AG04449 (cell line): ENCODE data around the gene CACNA1C.

Source experiments
- CTCF ChIA-PET: fragments of 350-600 bp; formaldehyde crosslinking; extraction: SDS; loops from one replicate; lab custom pipeline; 2021; ENCODE audit warnings: antibody characterized with exemption; lab: Yijun Ruan, JAX
- POLR2A ChIA-PET: fragments of 400-600, 350-600 bp; formaldehyde crosslinking; extraction: SDS; loops from one replicate; lab custom pipeline; 2020; ENCODE audit warnings: antibody characterized with exemption, inconsistent platforms; lab: Yijun Ruan, JAX
- DNase-seq: peaks from one replicate; pipeline ENCODE4 v3.0.0-alpha.2; 2010; ENCODE audit warnings: low read depth, low spot score
- H3K4me3 ChIP-seq: 2 replicates; pipeline ENCODE4 v1.5.1; 2011; ENCODE audit warnings: low read depth, mild to moderate bottlenecking, control low read depth, low read length
- TF ChIP-seq, protein P1 (sequence below): IDR thresholded peaks from one replicate; pipeline ENCODE4 v1.5.1; 2011; ENCODE audit warnings: mild to moderate bottlenecking, moderate library complexity, low read length, control low read depth, inconsistent platforms; ENCODE audit not compliant: insufficient read depth; ENCODE audit errors: missing control alignments

CACNA1C gene

DNA sequence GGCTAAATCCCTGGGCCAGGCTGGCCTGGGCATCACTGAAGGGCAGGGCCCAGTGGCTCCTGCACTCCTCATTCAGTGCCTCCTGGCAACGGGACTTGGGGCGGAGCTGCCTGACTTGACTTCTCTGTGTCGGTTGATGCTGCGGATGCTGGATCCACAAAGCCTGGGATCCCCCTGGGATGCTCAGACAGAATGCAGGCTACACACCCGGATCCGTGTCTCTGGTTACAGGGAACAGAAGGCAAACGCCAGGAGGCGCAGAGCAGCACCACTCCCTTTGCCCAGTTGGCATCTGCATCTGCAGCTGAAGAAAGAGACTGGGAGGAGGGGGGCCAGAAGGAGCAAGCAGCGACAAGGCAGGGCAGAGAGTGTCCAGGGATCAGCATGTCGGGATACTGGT lies 587.5 kb downstream of the CACNA1C start:
- CTCF ChIA-PET, result interaction anchor here (0.7 to 1.9 kb wide), 5 partner anchors 8 to 556 kb away, joined by 3 to 10 read pairs (median 3); no protein-coding TSS in a partner anchor
- TF ChIP-seq, protein P1, sequence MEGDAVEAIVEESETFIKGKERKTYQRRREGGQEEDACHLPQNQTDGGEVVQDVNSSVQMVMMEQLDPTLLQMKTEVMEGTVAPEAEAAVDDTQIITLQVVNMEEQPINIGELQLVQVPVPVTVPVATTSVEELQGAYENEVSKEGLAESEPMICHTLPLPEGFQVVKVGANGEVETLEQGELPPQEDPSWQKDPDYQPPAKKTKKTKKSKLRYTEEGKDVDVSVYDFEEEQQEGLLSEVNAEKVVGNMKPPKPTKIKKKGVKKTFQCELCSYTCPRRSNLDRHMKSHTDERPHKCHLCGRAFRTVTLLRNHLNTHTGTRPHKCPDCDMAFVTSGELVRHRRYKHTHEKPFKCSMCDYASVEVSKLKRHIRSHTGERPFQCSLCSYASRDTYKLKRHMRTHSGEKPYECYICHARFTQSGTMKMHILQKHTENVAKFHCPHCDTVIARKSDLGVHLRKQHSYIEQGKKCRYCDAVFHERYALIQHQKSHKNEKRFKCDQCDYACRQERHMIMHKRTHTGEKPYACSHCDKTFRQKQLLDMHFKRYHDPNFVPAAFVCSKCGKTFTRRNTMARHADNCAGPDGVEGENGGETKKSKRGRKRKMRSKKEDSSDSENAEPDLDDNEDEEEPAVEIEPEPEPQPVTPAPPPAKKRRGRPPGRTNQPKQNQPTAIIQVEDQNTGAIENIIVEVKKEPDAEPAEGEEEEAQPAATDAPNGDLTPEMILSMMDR, result peak; percentile 5

DNA sequence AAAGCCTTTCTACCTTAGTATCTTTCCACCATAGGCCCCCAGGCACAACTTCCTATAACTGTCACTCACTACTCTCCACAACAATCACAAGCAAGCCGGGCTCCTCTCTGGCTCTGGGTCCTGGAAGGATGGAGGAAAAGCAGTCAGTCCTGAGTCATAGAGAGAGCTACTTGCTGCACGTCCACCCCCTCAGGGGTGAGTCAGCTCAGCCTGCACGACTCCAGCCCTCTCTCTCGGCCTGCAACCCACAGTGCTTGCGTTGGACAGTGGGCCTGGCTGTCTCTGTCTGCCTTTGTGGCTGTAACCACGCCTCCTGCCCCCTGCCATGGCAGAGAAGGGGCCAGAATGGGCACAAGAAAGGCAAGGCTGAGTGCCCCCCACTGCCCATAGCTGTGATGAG lies 587.9 kb downstream of the CACNA1C start:
- DNase-seq, result peak; percentile 91
- CTCF ChIA-PET, result interaction anchor here (0.7 to 1.9 kb wide), 5 partner anchors 9 to 557 kb away, joined by 3 to 10 read pairs (median 3); no protein-coding TSS in a partner anchor
- TF ChIP-seq, protein P1, result no peak
- no peak overlapping the region for H3K4me3 ChIP-seq
- POLR2A ChIA-PET, result interaction anchor here (1.0 to 1.2 kb wide), 2 partner anchors 10 to 14 kb away, joined by 3 to 4 read pairs; no protein-coding TSS in a partner anchor

More for the DNA sequence above, 587.5 kb downstream of the CACNA1C start:
- DNase-seq, result no peak
- no peak overlapping the region for H3K4me3 ChIP-seq
- POLR2A ChIA-PET, result interaction anchor here (1.0 kb wide), 1 partner anchor 10 kb away, joined by 3 read pairs; no protein-coding TSS in a partner anchor

DNA sequence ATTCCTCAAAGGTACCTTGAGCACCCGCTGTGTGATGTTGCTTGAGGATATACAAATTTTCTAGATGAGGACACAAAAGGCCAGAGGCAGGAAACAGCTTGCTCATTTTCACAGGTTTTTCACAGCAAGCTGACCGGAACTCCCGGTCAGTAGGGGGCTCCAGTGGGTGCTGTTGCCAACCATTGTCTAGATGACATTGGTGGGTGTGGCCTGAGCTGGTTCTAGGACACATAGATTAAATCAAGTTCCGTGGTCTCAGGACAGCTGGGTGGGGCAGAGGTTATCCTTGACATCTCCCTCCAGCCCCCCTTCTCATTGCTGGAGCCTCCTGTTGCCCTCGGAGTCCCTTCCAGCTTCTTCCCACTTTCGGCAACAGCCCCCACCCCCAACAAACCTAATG lies 588.4 kb downstream of the CACNA1C start:
- TF ChIP-seq, protein P1, result peak; percentile 17
- POLR2A ChIA-PET, result interaction anchor here (1.0 to 1.2 kb wide), 2 partner anchors 11 to 14 kb away, joined by 3 to 4 read pairs; no protein-coding TSS in a partner anchor
- no peak for DNase-seq
- H3K4me3 ChIP-seq, result no peak overlapping the region
- CTCF ChIA-PET, result interaction anchor here (0.6 to 1.9 kb wide), 6 partner anchors 8 to 557 kb away, joined by 3 to 10 read pairs (median 4); no protein-coding TSS in a partner anchor

DNA sequence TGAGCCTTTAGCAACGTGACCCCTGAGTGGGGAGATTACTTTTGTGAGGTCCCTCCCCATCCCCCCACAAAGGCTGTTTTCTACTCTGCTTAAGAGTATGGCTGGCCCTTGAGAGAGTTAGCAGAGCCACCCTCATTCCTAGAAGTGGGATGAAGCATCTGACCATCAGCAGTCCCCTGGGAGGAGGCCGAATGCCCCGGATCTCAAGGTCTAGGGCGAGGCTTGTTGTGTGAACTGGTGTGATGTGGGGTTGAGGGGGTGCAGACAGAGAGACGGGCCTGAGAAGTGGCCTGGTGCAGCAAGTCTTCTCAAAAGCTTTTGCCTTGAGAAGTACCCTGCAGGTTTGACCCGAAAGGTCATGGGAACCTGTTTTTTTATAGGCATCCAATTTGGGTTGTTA lies 589.0 kb downstream of the CACNA1C start:
- TF ChIP-seq, protein P1, result no peak
- CTCF ChIA-PET, result interaction anchor here (0.6 to 1.9 kb wide), 5 partner anchors 8 to 486 kb away, joined by 3 to 10 read pairs (median 4); no protein-coding TSS in a partner anchor
- H3K4me3 ChIP-seq, result no peak overlapping the region
- POLR2A ChIA-PET, result interaction anchor here (1.2 kb wide), 1 partner anchor 13 kb away, joined by 4 read pairs; no protein-coding TSS in a partner anchor
- DNase-seq, result no peak

DNA sequence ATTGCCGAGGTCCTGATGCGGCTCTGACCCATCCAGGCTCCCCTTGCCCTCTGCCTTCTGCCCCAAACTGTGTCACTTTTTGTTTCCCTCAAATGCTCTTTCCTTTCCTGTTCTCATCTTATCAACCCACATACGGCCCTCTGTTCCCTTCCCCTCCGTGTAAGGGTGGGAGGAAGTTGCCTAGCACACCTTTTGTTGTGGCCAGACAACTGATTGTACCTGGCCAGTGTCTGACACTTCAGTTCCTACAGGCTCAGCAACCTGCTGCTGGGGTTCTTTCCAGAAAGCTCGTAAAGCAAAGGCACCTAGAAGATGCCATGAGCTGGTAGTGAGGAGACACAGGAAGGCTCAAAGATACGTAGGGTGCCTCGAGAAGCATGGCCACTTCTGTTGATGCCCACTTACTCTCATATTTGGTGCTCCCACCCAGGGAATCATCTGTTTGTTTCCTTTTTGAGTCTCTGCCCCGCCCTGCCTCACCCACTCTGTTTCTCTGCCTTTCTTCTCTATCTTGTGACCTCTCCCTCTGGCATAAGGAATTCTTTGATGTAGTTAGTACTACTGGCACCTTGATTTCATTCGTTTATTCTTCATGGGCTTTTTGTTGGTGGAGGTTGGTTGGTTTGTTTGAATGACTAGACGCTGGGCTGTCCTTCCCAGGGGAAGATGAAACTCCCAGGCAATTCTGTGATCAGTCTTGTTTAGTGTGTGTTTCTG lies 589.5 kb downstream of the CACNA1C start:
- TF ChIP-seq, protein P1, result no peak
- DNase-seq, result no peak
- CTCF ChIA-PET, result interaction anchor here (1.4 to 1.9 kb wide), 3 partner anchors 10 to 27 kb away, joined by 4 to 10 read pairs (median 5); no protein-coding TSS in a partner anchor
- no peak overlapping the region for H3K4me3 ChIP-seq
- POLR2A ChIA-PET, result interaction anchor here (1.2 kb wide), 1 partner anchor 13 kb away, joined by 4 read pairs; no protein-coding TSS in a partner anchor
